ENCODE results near the gene ANAPC5.
A peak's percentile ranks its signal among the peaks of the same experiment; 100 is the strongest.
"Not testable (repeated sequence)": the region's sequence is repeated elsewhere in the genome, so short reads cannot be mapped to it uniquely, and the experiment has no call there.

The ANAPC5 gene

DNA sequence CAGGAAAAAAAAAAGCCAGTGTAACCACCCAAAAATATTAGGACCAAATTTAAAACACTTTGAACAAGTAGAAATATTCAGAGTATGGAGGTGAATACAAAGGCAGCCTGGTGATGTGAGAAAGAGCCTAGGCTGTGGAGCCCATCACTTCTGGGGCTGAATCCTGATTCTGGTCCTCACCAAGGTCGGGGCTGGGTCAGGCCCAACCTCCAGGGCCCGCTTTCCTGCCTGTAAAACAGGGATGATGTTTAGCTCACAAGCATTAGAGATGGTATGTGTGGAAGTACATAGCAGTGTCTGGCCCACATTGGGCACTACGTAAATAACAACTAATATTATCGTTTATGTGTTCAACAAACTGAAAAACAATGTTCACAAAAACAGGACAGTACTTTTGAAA lies 47.9 kb downstream of the ANAPC5 start:
- Histone ChIP-seq H3K9ac (ENCODE audit: insufficient read length, low read depth) (no peak overlapping the region), H3K4me1 (ENCODE audit: insufficient read depth, insufficient read length) (no peaks in the 10 kb centered on the region), H3K27me3 (ENCODE audit: insufficient read depth, insufficient read length) (no peaks in the 10 kb centered on the region), H3K4me3 (ENCODE audit: insufficient read length, low read depth) (no peak overlapping the region), H3K9me3 (ENCODE audit: insufficient read depth, low read length) (no peaks in the 10 kb centered on the region), H3K36me3 (ENCODE audit: insufficient read depth, insufficient read length, low read length) (peaks cover 12% of the 10 kb centered on the region)
- TF ChIP-seq SUZ12 (IDR thresholded peaks at IDR 0.05; ENCODE audit: extremely low read depth, insufficient read depth, insufficient read length) (no peak), ZNF274 (IDR thresholded peaks at IDR 0.05; ENCODE audit: low read depth, low read length) (no peak), YY1 (IDR thresholded peaks at IDR 0.05; ENCODE audit: insufficient read depth, insufficient read length) (no peak)
- no peak for DNase-seq (ENCODE audit: low read depth, low spot score)

DNA sequence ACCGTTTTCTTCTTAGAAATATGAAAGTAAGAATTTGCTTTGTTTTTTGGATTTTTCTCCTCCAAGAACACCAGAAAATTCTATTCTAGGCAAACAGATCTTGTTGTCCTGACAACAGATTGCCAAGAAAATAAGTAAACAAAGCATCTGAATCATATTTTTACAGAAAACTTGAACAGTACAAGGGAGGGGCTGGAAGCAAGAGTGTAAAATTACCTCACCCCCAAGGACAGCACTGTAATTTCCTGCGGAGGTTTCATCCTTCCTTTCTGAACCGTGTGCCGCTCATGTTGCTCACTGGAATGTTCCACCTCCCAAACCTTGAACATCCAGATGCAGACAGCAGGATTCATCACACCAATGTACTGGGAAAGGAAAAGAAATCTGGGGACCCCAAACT lies 50.3 kb downstream of the ANAPC5 start:
- TF ChIP-seq YY1 (IDR thresholded peaks at IDR 0.05; ENCODE audit: insufficient read depth, insufficient read length), result no peak
- no peak for TF ChIP-seq ZNF274 (IDR thresholded peaks at IDR 0.05; ENCODE audit: low read depth, low read length)
- no peak for TF ChIP-seq SUZ12 (IDR thresholded peaks at IDR 0.05; ENCODE audit: extremely low read depth, insufficient read depth, insufficient read length)
- DNase-seq (ENCODE audit: low read depth, low spot score), result no peak

DNA sequence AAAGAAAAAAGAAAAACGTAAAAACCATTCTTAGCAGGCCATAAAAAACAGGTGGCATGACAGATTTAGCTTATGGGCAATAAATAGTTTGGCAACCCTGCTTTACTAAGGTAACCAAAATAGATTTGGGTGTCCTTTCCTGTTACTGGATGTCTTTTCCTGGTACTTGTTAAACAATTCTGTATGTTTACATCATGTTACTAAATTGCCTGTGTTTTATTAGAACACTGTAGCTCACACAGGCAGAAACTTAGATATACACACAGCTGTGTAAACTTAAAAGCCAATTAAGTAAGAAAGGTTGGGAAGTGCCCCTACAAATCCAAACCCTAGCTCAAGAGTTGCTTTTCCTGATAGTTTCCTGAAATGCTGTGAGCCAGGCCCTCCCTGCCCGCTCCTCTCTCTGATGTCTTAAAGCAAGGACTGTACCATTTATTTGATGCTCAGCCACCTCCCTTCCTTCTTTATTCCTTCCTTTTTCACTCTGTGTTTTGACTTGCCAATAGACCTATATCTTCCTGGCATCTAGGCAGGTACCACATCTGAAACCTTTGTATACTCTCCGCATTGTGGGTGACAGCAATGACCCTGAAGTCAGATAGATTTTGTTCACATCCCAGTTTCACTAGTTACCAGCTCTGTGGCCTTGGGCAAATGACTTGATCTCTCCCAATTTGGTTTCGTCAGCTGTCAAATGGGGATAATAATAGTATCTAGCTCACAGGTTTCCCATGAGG lies 52.0 kb downstream of the ANAPC5 start:
- Histone ChIP-seq H3K9me3 (ENCODE audit: insufficient read depth, low read length) (no peaks in the 10 kb centered on the region), H3K9ac (ENCODE audit: insufficient read length, low read depth) (no peak overlapping the region), H3K27me3 (ENCODE audit: insufficient read depth, insufficient read length) (peaks cover 4% of the 10 kb centered on the region), H3K36me3 (ENCODE audit: insufficient read depth, insufficient read length, low read length) (no peaks in the 10 kb centered on the region), H3K4me1 (ENCODE audit: insufficient read depth, insufficient read length) (no peaks in the 10 kb centered on the region), H3K4me3 (ENCODE audit: insufficient read length, low read depth) (no peak overlapping the region)
- no peak for DNase-seq (ENCODE audit: low read depth, low spot score)
- TF ChIP-seq SUZ12 (IDR thresholded peaks at IDR 0.05; ENCODE audit: extremely low read depth, insufficient read depth, insufficient read length) (no peak), ZNF274 (IDR thresholded peaks at IDR 0.05; ENCODE audit: low read depth, low read length) (no peak), YY1 (IDR thresholded peaks at IDR 0.05; ENCODE audit: insufficient read depth, insufficient read length) (no peak)

More for the DNA sequence above, 50.3 kb downstream of the ANAPC5 start:
- H3K9ac ChIP-seq (ENCODE audit: insufficient read length, low read depth), result no peak overlapping the region
- H3K27me3 ChIP-seq (ENCODE audit: insufficient read depth, insufficient read length), result no peaks in the 10 kb centered on the region
- no peak overlapping the region for H3K4me3 ChIP-seq (ENCODE audit: insufficient read length, low read depth)
- H3K36me3 ChIP-seq (ENCODE audit: insufficient read depth, insufficient read length, low read length), result no peaks in the 10 kb centered on the region
- H3K4me1 ChIP-seq (ENCODE audit: insufficient read depth, insufficient read length), result no peaks in the 10 kb centered on the region
- H3K9me3 ChIP-seq (ENCODE audit: insufficient read depth, low read length), result no peaks in the 10 kb centered on the region

DNA sequence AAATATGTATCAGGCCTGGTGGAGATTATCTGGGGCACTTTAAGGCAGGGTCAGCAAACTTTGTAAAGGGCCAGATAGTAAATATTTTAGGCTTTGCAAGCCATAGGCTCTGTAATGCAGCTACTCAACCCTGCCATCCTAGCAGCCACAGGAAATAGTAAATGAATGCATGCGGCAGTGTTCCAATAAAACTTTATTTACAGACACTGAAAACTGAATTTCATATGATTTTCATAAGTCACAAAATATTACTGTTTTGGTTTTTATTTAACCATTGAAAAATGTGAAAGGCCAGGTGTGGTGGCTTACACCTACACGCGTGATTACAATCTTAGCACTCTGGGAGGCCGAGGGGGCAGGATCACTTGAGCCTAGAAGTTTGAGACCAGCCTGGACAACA lies 52.5 kb downstream of the ANAPC5 start:
- Histone ChIP-seq H3K9me3 (ENCODE audit: insufficient read depth, low read length) (no peaks in the 10 kb centered on the region), H3K4me3 (ENCODE audit: insufficient read length, low read depth) (no peak overlapping the region), H3K4me1 (ENCODE audit: insufficient read depth, insufficient read length) (no peaks in the 10 kb centered on the region), H3K9ac (ENCODE audit: insufficient read length, low read depth) (no peak overlapping the region), H3K36me3 (ENCODE audit: insufficient read depth, insufficient read length, low read length) (no peaks in the 10 kb centered on the region), H3K27me3 (ENCODE audit: insufficient read depth, insufficient read length) (peaks cover 4% of the 10 kb centered on the region)
- no peak for TF ChIP-seq ZNF274 (IDR thresholded peaks at IDR 0.05; ENCODE audit: low read depth, low read length)
- TF ChIP-seq YY1 (IDR thresholded peaks at IDR 0.05; ENCODE audit: insufficient read depth, insufficient read length), result no peak
- no peak for TF ChIP-seq SUZ12 (IDR thresholded peaks at IDR 0.05; ENCODE audit: extremely low read depth, insufficient read depth, insufficient read length)
- no peak for DNase-seq (ENCODE audit: low read depth, low spot score)

DNA sequence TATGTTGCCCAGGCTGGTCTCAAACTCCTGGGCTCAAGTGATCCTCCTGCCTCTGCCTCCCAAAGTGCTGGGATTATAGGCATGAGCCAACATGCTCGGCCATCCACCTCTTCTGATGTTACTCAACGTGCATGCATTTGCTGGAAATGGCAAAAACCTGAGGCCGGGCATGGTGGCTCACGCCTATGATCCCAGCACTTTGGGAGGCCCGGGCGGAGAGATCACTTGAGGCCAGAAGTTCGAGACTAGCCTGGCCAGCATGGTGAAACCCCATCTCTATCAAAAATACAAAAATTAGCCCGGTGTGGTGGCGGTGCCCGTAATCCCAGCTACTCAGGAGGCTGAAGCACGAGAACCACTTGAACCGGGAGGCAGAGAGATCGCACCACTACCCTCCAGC lies 53.8 kb downstream of the ANAPC5 start:
- H3K4me3 ChIP-seq (ENCODE audit: insufficient read length, low read depth); DNase-seq (ENCODE audit: low read depth, low spot score); H3K9me3 ChIP-seq (ENCODE audit: insufficient read depth, low read length); H3K4me1 ChIP-seq (ENCODE audit: insufficient read depth, insufficient read length); H3K9ac ChIP-seq (ENCODE audit: insufficient read length, low read depth); H3K36me3 ChIP-seq (ENCODE audit: insufficient read depth, insufficient read length, low read length); H3K27me3 ChIP-seq (ENCODE audit: insufficient read depth, insufficient read length): not testable (repeated sequence)

DNA sequence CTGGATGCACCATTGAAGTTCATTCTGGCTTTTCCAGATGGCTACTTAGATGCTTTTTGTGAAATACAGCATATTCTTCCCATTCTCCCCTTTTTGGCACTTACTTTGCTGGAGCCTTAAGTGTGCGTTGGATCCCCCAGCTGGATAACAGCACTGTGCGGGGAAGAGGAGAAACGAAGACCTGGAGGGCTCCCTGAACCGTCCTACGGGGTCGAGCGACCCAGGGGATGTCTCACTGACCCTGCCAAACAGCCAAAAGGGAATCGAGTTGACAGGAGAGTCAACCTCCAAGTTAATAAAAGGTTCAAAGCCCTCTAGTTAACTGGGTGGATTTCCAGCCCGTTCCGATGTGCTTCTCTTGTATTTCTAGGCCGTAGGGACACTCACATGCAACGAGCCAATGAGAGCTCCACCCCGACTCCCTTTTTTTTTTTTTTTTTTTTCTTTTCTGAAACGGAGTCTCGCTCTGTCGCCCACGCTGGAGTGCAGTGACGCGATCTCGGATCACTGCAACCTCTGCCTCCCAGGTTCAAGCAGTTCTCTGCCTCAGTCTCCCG lies 54.7 kb downstream of the ANAPC5 start:
- Histone ChIP-seq H3K4me1 (ENCODE audit: insufficient read depth, insufficient read length) (no peaks in the 10 kb centered on the region), H3K27me3 (ENCODE audit: insufficient read depth, insufficient read length) (peaks cover 4% of the 10 kb centered on the region), H3K9ac (ENCODE audit: insufficient read length, low read depth) (peak overlapping the region; percentile 84), H3K4me3 (ENCODE audit: insufficient read length, low read depth) (peak overlapping the region; percentile 66), H3K9me3 (ENCODE audit: insufficient read depth, low read length) (no peaks in the 10 kb centered on the region), H3K36me3 (ENCODE audit: insufficient read depth, insufficient read length, low read length) (peaks cover 3% of the 10 kb centered on the region)
- TF ChIP-seq YY1 (IDR thresholded peaks at IDR 0.05; ENCODE audit: insufficient read depth, insufficient read length) (no peak), SUZ12 (IDR thresholded peaks at IDR 0.05; ENCODE audit: extremely low read depth, insufficient read depth, insufficient read length) (no peak), ZNF274 (IDR thresholded peaks at IDR 0.05; ENCODE audit: low read depth, low read length) (no peak)
- no peak for DNase-seq (ENCODE audit: low read depth, low spot score)

DNA sequence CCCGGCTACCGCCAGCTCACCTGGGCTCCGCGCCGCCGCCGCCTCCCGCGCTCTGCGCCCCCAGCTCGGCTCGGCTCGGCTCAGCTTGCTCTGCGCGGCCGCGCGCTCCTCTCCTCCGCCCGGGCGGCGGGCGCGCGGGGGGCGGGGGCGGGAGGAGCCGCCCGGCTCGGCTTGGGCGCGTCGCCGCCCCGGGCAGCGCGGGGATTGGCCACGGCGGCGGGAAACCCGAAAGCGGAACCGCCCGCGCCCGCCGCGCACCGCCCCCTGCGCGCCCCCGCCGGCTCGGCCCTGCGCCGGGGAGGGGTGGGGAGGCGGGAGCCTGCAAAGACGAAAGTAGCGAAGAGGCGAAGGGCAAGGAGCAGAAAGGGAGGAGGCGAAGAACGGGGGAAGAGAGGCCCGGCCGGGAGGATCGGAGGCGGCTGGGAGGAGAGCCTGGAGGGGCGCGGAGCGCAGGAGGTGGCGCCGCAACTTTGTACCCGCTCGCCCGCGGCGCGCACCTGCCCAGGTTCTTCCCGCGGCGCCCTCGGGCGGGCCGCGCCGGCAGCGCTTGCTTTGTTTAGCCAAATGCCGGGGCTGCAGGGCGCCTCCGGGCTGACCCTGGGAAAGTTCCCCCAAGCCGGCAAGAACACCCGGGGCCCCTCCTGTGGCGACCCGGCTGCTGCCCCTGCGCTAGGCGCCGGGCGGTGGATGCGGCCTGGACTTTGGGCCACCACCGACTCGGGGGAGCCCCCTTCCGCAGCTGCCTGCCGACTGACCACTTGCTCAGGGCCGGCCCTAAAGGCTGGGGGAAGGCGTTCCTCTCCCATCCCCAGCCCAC lies 55.4 kb downstream of the ANAPC5 start, which contains the start of gene CAMKK2:
TSS of gene CAMKK2 (minus strand) at position 92 of the 817 bp plus-strand sequence. CDS start 22,183 bp downstream, outside the sequence.
- peak within 1 kb of the TSS; percentile 87 for H3K4me3 ChIP-seq (ENCODE audit: insufficient read length, low read depth)
- H3K27me3 ChIP-seq (ENCODE audit: insufficient read depth, insufficient read length), result peaks cover 4% of the 10 kb centered on the region
- H3K36me3 ChIP-seq (ENCODE audit: insufficient read depth, insufficient read length, low read length), result peaks cover 6% of the 10 kb centered on the region
- H3K4me1 ChIP-seq (ENCODE audit: insufficient read depth, insufficient read length), result no peaks in the 10 kb centered on the region
- no peaks in the 10 kb centered on the region for H3K9me3 ChIP-seq (ENCODE audit: insufficient read depth, low read length)
- peak; percentile 67 for DNase-seq (ENCODE audit: low read depth, low spot score)
- H3K9ac ChIP-seq (ENCODE audit: insufficient read length, low read depth), result peak within 1 kb of the TSS; percentile 92
- no peak for TF ChIP-seq ZNF274 (IDR thresholded peaks at IDR 0.05; ENCODE audit: low read depth, low read length)
- TF ChIP-seq SUZ12 (IDR thresholded peaks at IDR 0.05; ENCODE audit: extremely low read depth, insufficient read depth, insufficient read length), result no peak
- no peak for TF ChIP-seq YY1 (IDR thresholded peaks at IDR 0.05; ENCODE audit: insufficient read depth, insufficient read length)

Measured in NT2/D1 (cell line).